HG02981 (cell line): ENCODE results near the gene TMEM229A.
"Not testable (repeated sequence)": the region's sequence is repeated elsewhere in the genome, so short reads cannot be mapped to it uniquely, and the experiment has no call there.

Experiments
- ATAC-seq: cut with Tn5 transposase; IDR thresholded peaks from one replicate; pipeline ENCODE4 v1.9.1; 2021; ENCODE audit warnings: mild to moderate bottlenecking, moderate library complexity; ENCODE audit not compliant: unreplicated experiment

The TMEM229A gene

GRCh38 chr7:124033095-124033806, 384 bp upstream of the TMEM229A start:
- ATAC-seq = no peak

- ATAC-seq = no peak
These were observed 948 bp downstream of the TMEM229A start for GRCh38 chr7:124031919-124032318.

DNA sequence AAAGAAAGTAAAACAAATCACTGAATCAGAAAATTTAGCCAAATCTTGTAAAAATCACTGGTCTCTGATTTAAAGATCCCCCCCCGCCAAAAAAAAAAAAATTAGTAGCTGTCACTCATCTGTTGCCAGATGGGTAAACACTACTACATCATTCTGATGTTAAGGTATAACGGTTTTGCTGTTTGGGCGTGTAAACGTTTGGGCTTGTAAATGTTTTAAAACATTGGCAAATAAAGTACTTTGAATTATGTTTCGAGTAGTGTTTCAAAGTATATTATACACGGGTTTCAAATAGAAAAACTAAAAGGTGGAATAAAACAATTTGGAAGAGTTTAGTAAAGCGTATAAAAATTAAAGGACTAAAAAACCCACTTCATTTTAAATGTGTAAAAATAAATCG, 1.5 kb downstream of the TMEM229A start:
- ATAC-seq = no peak

DNA sequence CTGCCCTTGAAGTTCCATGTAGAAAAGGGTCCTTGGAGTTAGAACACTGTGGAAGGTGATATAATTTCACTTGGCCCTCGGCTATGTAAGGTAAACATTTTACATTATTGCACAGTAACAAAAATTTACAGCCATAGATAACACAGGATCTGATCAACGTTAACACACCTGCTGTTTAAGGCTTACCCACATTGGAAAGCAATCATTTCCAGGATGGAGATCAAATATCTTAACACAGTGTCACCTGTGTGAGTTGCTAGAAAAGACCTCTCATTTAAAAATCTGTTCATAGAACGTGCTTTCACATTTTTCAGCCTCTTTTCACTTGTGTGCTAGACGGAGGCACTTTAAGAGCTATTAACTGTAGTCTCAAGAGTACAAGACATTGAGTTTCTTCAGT, 1.9 kb downstream of the TMEM229A start:
- no peak for ATAC-seq

- ATAC-seq = no peak
These were observed 3.3 kb downstream of the TMEM229A start for GRCh38 chr7:124029396-124030188.

- no peak for ATAC-seq
These were observed 5.6 kb downstream of the TMEM229A start for GRCh38 chr7:124027236-124027635.

GRCh38 chr7:124024329-124024728, 8.5 kb downstream of the TMEM229A start:
- not testable (repeated sequence) for ATAC-seq

DNA sequence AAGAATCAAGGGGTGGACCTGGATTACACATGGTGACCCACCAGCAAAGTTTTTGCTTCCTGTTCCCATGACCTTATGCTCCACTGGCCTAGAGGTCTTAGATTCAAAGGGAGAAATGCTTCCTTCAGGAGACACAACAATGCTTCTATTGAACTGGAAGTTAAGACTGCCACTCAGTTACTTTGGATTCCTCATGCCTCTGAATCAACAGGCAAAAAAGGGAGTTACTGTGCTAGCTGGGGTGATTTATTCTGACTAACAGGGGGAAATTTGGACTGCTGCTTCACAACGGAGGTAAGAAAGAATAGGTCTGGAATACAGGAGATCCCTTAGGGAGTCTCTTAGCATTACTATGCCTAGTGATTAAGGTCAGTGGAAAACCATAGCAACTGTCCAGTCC, 10.3 kb downstream of the TMEM229A start:
- no peak for ATAC-seq

DNA sequence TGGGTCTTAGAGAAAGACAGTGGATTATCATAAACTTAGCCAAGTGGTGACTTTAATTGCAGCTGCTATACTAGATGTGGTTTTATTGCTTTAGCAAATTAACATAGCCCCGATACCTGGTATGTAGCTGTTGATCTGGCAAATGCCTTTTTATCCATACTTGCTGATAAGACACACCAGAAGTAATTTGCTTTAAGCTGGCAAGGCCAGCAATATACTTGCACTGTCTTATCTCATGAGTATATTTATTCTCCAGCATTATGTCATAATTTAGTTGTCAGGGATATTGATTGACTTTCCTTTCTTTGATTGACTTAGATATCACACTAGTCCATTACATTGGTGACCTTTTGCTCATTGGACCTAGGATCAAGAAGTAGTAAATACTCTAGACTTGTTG, 12.8 kb downstream of the TMEM229A start:
- no peak for ATAC-seq

DNA sequence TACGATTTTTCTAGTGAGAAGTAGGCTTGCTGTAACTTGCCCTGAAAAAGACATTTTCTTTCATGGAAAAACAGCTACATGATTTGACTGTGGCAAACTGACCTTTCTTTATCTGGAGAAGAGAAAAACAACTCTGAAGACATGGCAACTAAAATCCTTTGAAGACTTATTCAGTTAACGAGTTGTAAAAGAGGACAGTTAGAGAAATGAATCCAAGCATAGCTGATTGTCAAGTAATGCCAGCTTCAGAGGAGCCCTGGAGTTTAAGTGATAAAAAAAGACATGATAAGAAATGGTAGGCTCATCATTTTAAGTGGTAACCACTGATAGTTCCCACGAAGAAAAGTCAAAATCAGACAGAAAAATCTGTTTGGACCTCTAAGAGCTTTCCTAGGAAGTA, 19.6 kb downstream of the TMEM229A start:
- ATAC-seq = no peak

GRCh38 chr7:124012864-124013263, 20.0 kb downstream of the TMEM229A start:
- ATAC-seq = no peak

DNA sequence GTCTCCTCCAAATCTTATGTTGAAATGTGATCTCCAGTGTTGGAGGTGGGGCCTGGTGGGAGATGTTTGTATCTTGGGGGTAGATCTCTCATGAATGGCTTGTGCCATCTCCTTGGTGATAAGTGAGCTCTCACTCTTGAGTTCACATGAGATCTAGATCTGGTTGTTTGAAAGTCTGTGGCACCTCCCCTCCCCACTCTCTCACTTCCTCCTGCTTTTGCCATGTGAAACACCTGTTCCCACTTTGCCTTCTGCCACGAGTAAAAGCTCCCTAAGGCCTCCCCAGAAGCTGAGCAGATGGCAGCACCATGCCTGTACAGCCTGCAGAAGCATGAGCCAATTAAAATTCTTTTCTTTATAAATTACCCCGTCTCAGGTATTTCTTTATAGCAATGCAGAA, 23.5 kb downstream of the TMEM229A start:
- no peak for ATAC-seq

GRCh38 chr7:124008296-124008695, 24.6 kb downstream of the TMEM229A start:
- not testable (repeated sequence) for ATAC-seq

DNA sequence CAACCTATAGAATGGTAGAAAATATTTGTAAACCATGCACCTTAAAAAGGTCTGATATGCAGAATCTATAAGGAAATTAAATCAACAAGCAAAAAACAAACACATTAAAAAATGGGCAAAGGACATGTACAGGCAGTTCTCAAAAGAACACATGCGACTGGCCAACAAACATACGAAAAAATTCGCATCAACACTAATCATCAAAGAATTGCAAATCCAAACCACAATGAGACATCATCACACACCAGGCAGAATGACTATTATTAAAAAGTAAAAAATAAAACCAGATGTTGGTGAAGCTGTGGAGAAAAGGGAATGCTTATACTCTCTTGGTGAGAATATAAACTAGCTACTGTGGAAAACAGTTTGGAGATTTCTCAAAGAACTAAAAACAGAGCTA, 33.2 kb downstream of the TMEM229A start:
- ATAC-seq = no peak

DNA sequence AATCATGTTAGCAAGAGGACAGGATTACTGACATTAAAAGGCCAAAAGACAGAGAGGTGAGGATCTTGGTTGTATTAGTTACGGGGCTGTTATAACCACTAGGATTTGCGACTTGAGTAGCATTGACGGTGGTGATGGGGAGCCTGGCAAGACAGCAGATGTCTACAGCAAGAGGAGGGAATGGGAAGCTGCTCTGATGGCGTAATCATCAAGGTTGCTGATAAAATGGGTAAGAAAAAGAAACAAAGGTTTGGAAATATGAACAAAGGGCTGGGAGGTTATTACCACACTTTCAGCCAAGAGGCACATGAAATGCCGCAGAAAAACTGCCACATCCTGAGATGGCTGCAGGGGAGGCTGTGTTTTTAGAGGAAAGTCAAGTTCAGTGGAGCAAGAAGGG, 33.9 kb downstream of the TMEM229A start:
- ATAC-seq = no peak

DNA sequence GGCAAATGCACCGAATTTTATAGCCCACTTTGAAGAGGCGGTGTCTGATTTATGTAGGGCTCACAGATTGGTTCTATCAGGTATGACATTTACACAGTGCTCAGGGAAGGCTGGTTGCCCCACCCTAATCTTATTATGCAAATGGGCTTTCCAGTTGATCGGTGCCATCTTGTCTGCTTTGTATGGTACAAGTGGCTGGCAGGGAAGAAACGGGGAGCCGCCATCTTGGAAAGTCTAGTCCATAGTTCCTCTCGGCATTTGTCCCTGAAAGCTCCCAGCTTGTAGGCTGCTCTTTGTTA, 36.6 kb downstream of the TMEM229A start:
- no peak for ATAC-seq

DNA sequence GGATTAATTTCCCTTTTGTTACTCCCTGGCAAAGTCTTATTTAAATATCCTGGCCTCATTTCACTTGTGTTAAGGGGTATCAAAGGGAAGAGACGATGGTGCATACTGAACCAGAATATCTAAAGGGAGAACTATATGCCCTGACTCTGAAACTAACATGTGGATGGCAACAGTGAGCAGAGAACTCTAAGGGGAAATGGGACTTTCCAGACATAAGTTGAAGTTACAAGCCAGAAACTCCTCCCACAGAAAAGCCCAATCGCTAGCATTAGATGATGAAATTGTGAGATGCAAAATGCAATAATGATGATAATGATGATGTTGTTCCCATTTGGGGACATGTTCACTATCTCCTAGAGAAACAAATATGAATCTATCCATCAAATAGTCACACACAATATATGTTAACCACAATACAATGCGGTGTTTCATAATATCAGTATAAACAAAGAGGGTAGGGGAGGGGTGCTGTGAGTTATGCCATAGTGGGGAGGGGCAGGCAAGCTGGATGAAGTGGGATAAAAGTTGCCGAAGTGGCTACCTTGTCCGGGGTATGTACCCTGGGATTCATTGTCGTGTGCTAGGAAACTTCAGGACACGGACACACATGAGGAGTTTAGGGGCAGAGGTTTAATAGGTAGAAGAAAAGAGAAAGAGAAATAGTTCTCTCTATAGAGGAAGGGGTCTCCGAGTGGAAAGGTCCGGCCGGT, 37.1 kb downstream of the TMEM229A start:
- ATAC-seq = no peak

- ATAC-seq = no peak
These were observed 38.4 kb downstream of the TMEM229A start for GRCh38 chr7:123994449-123994848.

- ATAC-seq = no peak
These were observed 38.9 kb downstream of the TMEM229A start for GRCh38 chr7:123993996-123994395.

DNA sequence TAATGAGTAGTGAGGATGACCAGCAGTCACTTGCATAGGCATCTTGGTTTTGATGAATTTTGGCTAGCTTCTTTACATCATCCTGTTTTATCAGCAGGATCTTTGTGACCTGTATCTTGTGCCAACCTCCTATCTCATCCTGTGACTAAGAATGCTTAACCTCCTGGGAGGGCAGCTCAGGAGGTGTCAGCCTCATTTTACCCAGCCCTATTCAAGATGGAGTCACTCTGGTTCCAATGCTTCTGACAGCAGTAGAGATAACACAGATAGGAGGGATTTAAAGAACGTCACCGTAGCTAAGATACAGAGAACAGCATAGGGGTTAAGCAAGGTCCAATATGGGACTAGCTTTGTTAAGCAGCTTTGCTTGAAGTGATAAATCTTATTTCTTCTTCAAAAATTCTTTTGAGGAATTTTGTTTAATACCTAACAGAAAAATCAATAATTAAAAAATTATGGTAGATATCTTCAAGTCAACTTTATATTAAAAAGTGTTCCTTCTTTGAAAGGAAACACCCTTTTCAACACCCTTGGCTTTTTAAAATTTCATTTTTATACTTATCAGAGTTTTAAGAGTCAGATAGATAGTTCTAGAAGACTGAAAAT, 39.9 kb downstream of the TMEM229A start:
- ATAC-seq = no peak

GRCh38 chr7:123987445-123987844, 45.4 kb downstream of the TMEM229A start:
- no peak for ATAC-seq
